ENCODE results near the gene RAD54L. TPM values are rescaled to one million over a fixed set of nuclear protein-coding genes. Genes with fewer than 3 reads are reported as not detected.

Gene RAD54L
- total and polyA plus RNA-seq, 2 of the 4 experiments (the other 2 are of a cell fraction): 4.8 to 10.6 TPM

DNA sequence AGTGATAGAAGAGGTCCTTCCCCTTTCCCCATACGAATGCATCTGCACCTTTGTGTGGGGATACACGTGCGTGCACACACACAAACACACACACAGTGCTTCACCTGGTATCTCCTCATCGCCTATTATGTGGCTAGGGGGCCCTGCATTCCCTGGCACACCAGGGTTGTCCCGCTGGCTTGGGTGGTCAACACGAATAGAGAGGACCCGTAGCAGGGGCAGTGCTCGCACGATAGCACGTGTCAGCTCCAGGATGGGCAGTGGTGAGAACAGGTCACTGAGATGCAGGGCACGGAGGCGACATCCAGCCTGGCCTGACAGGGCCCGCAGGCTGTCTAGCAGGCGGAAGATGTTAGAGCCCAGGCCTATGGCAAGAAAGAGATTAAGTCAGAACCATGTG lies 33.5 kb downstream of the RAD54L start:
- intact Hi-C loops (cut with micrococcal nuclease): no loop called here
- POLR2A ChIA-PET (ENCODE audit: unreplicated experiment): no interaction called here
- no TSS peak for BruUV-seq (replicated peaks)

More for the DNA sequence above, 33.5 kb downstream of the RAD54L start:
- no peak overlapping the region for H3K9ac ChIP-seq (ENCODE audit: low read depth, low read length)
- H2AFZ ChIP-seq (replicated peaks; ENCODE audit: low read length, poor library complexity): no peak overlapping the region
- no peak overlapping the region for H2BK120ac ChIP-seq (ENCODE audit: low read depth, low read length)
- ATAC-seq (ENCODE audit: low read depth): no peak
- no peak overlapping the region for H2AK5ac ChIP-seq (ENCODE audit: low read depth, low read length)
- no peak overlapping the region for H4K8ac ChIP-seq (ENCODE audit: low read depth in 2 of 2, low read length in 2 of 2)
- H3K36me3 ChIP-seq (ENCODE audit: control insufficient read depth, insufficient read depth, low read length): peaks cover 55% of the 10 kb centered on the region
- CTCF ChIA-PET: no interaction called here
- H3K9me3 ChIP-seq (ENCODE audit: control insufficient read depth, insufficient read depth, low read length): no peaks in the 10 kb centered on the region
- no peak overlapping the region for H4K91ac ChIP-seq (ENCODE audit: insufficient read depth, low read depth, low read length)
- H3K56ac ChIP-seq (ENCODE audit: extremely low read depth, insufficient read depth, low read length): no peak overlapping the region
- in situ Hi-C loops (cut with MboI; ENCODE audit: low sequenced_read_pairs) (no loop called here), dilution Hi-C loops (cut with HindIII; ENCODE audit: low sequenced_read_pairs, unreplicated experiment) (no loop called here)
- H4K5ac ChIP-seq (ENCODE audit: low read depth, low read length): no peak overlapping the region
- H3K27me3 ChIP-seq (ENCODE audit: control insufficient read depth, insufficient read depth, low read length): no peaks in the 10 kb centered on the region
- H3K79me1 ChIP-seq (ENCODE audit: low read depth in 1 of 2, low read length in 2 of 2): peaks cover 23 to 44% of the 10 kb centered on the region in 2 experiments
- WGBS, 2 experiments (ENCODE audit: extremely low coverage in 2 of 2, insufficient read length in 1 of 2): 98% methylated on average over 6 of the region's 14 CpGs; no CpG with 5 or more reads in 1 of the 2 experiments
- H3K23ac ChIP-seq (ENCODE audit: low read depth, low read length): no peak overlapping the region
- no peak overlapping the region for H3K27ac ChIP-seq (ENCODE audit: insufficient read depth, low read length)
- no peak overlapping the region for H2BK15ac ChIP-seq (ENCODE audit: low read depth, low read length)
- H3K18ac ChIP-seq (ENCODE audit: low read depth, low read length): no peak overlapping the region
- no peak overlapping the region for H2BK20ac ChIP-seq (ENCODE audit: low read depth, low read length)
- H3K4me2 ChIP-seq (ENCODE audit: low read depth, low read length): no peak overlapping the region
- no peak for TF ChIP-seq NFE2L2 (IDR thresholded peaks at IDR 0.05; ENCODE audit: low read depth, low read length)
- TF ChIP-seq ELK1 (IDR thresholded peaks at IDR 0.05; ENCODE audit: borderline replicate concordance, low read depth, low read length): no peak
- TF ChIP-seq BHLHE40 (IDR thresholded peaks at IDR 0.05; ENCODE audit: low read depth, low read length): no peak
- TF ChIP-seq FOS (IDR thresholded peaks at IDR 0.05; ENCODE audit: low read depth, low read length): no peak
- TF ChIP-seq MAFK (IDR thresholded peaks at IDR 0.05; ENCODE audit: low read depth, low read length): no peak
- no peak for TF ChIP-seq RCOR1 (IDR thresholded peaks at IDR 0.05; ENCODE audit: insufficient replicate concordance, low read length)
- no peak for TF ChIP-seq POLR2A (IDR thresholded peaks at IDR 0.05; ENCODE audit: low read depth, low read length)
- no peak for TF ChIP-seq SMC3 (IDR thresholded peaks at IDR 0.05; ENCODE audit: low read depth, low read length)
- H4K20me1 ChIP-seq (ENCODE audit: insufficient read depth, low read length): peaks cover 9% of the 10 kb centered on the region
- H2AK9ac ChIP-seq (replicated peaks; ENCODE audit: low read depth, low read length, poor library complexity): no peak overlapping the region
- H3K4me3 ChIP-seq (ENCODE audit: insufficient read depth, low read depth, low read length): no peak overlapping the region
- DNase-seq: no peak
- no peak overlapping the region for H2BK5ac ChIP-seq (ENCODE audit: low read depth, low read length, poor library complexity, severe bottlenecking)
- H3K4ac ChIP-seq (ENCODE audit: low read depth, low read length): no peak overlapping the region
- peaks cover 11% of the 10 kb centered on the region for H3K9me1 ChIP-seq (ENCODE audit: insufficient read depth, low read length)
- H3K4me1 ChIP-seq (ENCODE audit: control insufficient read depth, insufficient read depth, low read length): peaks cover 9% of the 10 kb centered on the region
- H3K14ac ChIP-seq (replicated peaks; ENCODE audit: low read depth, low read length): no peak overlapping the region
